HG03457 (cell line): ENCODE data around the gene GPER1.

Experiments used
- ATAC-seq: cut with Tn5 transposase; IDR thresholded peaks from one replicate; pipeline ENCODE4 v1.9.1; 2021; ENCODE audit warnings: moderate number of reproducible peaks; ENCODE audit not compliant: unreplicated experiment

Gene GPER1

DNA sequence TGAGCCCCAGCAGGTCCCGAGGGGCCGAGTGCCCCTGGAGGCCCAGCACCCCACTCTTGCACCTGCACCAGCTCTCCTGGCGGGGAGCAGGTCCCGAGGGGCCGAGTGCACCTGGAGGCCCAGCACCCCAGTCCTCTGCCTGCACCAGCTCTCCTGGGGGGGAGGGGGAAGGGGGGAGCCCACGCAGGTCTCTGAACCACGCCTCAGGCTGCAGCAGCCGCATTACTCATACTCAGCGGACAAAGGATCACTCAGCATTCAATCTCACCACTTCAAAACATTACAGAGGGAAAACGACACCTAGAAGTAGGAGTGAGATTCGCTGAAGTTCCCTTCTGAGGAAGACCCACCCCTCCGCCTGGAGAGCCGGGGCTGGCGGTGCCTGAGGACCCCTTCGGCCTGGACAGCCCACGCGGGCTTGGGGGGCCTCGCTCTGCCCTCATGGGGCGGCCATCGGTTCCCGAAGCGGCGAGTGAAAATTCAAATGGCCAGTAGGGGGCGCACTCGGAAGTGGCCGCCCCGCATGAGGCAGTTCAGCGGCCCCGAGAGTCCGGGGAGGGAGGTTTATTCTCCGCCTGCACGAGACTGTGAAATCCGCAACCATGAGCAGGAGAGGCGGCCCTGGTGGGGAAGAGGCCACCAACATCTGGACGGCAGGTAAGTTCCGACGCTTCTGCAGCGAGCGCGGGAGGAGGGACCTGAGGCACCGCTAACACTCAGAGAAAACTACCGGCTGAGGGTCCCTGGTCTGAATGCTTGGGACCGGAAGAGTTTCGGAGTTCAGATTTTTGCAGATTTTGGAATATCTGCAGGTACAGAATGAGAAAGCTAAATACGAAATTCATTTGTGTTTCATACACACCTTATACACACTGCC lies 1.1 kb upstream of the GPER1 start:
- ATAC-seq = no peak

DNA sequence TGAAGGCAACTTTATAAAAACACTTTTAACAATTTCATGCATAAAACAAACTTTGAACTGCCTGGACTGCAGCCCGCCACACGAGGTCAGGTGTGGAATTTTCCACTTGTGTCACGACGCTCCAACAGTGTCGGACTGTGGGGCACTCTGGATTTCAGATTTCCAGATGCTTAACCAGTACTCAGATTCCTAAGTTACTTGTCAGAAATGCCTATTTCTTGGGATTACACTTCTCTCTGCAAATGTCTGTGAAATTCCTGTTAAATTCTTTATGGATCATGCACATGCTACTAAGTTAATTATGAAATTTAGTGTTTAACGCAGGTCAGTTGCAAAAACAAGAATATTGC lies 473 bp upstream of the GPER1 start:
- ATAC-seq = no peak

DNA sequence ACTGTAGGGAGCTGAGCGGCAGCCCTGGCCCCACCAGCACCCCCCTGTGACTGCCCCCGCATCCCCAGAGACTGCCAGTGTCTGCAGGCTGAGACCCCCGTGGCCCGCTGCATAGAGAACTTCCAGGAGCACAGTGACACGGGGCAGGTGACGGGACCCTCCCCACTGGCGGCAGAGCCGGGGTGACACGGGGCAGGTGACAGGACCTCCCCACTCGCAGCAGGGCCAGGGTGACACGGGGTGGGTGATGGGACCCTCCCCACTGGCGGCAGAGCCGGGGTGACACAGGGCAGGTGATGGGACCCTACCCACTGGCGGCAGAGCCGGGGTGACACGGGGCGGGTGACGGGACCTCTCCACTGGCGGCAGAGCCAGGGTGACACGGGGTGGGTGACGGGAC lies 2.3 kb downstream of the GPER1 start:
- ATAC-seq = no peak

DNA sequence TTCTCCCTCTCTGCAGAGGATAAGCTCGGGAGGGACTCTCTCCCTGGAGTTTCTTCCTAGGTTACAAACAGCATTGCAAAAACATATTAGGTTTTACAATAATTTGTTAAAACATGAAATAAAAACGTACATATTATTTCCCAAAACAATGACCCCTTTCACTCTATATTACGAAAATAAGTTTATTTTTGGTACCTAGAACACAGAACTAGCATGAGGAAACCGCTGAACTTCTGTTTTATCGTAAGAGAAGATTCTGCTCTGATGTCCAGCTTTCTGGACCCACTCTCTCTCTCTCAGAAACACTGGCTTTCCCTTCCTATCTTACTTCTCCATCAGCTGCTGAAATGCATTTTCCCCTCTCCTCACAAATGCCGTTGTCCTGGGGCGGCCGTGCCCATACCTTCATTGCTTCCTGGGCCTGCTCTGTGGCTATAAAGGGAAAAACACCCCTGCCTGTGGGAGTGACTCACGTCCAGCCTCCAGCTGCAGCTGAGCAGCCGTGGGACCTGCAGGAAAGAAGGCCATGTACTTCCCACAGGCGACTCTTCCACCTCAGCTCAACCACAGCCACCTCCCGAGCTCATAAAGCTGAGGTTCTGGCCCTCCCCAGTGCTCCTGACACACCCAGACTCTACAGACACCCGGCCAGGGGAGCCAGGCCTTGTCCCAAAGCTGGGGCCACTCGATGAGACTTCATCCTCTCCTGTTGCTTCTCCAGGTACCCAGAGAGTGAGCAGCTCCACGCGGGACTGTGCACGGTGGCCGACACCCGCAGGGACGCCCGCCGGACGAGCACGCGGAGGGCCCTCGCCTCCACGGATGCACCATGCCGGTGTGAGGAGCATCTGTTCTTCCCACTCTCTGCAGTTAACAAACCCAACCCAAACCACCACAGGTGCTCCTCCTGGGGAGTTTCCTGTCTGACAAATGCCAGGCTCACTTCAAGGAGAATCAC lies 3.1 kb downstream of the GPER1 start:
- no peak for ATAC-seq

DNA sequence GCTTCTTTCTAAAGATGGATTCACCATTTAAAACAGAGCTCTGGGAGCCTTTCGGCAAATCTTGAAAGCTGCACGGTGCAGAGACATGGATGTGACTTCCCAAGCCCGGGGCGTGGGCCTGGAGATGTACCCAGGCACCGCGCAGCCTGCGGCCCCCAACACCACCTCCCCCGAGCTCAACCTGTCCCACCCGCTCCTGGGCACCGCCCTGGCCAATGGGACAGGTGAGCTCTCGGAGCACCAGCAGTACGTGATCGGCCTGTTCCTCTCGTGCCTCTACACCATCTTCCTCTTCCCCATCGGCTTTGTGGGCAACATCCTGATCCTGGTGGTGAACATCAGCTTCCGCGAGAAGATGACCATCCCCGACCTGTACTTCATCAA lies 3.7 kb downstream of the GPER1 start:
- no peak for ATAC-seq

DNA sequence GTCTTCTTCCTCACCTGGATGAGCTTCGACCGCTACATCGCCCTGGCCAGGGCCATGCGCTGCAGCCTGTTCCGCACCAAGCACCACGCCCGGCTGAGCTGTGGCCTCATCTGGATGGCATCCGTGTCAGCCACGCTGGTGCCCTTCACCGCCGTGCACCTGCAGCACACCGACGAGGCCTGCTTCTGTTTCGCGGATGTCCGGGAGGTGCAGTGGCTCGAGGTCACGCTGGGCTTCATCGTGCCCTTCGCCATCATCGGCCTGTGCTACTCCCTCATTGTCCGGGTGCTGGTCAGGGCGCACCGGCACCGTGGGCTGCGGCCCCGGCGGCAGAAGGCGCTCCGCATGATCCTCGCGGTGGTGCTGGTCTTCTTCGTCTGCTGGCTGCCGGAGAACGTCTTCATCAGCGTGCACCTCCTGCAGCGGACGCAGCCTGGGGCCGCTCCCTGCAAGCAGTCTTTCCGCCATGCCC lies 4.3 kb downstream of the GPER1 start:
- ATAC-seq = no peak

DNA sequence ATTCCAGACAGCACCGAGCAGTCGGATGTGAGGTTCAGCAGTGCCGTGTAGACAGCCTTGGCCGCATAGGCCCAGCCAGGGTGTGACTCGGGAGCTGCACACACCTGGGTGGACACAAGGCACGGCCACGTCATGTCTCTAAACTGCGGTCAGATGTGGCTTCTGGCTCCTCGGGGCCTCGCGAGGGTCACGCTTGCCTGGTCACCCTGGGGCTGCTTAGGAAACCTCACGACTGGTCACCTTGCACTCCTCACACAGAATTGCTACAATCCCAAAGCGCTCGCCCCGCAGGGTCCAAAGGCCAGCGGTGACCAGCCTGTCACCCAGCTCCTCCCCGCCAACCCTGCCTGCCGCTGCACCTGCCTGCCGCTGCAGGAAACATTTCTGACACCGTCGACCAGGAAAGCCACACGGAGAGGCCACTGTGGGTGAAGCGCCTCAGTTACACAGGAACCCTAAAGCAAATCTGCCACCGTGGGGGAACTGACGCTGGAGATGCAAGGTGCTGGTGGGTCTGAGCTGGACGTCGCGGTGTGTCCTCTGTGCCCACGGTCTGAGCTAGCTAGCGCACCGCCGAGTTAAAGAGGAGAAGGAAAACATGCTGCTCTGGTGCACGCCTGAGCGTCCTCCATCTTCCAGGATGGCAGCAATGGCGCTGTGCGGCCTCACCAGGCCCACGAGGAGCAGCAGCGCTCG lies 5.0 kb downstream of the GPER1 start:
- no peak for ATAC-seq

DNA sequence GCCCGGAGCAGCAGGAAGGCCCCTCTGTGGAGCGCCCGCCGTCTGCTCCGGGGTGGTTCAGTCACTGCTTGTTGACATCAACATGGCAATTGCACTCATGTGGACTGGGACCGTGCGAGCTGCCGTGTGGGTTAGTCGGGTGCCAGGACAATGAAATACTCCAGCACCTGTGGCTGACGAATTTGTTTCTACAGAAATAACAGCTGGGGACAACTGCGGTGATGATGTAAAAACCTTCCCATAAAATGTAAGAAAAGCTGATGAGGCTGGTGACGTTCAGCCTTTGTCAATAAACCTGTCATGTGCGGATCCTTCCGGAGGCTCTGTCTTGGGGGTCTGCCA lies 5.6 kb downstream of the GPER1 start:
- ATAC-seq = no peak

DNA sequence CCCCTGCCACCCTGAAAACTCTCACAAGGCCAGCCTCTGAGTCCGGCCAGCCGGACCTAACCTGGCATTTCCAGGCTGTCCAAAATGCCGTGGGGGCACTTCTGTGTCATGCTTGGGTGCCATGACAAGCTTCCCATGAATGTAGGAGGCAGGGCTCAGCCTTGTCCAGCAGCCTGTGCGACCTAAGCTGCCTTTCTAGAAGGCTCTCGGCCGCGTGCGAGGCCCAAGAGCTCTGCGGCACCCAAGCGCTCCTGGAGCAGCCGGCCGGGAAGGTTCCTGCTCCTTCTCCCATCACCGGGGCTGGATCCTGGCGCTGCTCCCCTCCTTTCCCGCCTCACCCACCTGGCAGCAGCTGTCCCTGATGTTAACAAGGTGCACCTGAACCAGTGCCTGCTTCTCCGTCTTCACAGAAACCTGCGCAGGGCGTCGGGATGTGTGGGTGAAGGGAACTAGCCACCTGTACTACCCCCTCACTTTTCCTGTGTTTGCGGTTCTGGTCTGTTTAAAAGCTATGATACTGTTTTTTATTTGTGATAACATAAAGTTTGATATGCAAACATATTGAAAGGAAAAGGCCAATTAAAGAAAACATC lies 6.1 kb downstream of the GPER1 start:
- no peak for ATAC-seq

DNA sequence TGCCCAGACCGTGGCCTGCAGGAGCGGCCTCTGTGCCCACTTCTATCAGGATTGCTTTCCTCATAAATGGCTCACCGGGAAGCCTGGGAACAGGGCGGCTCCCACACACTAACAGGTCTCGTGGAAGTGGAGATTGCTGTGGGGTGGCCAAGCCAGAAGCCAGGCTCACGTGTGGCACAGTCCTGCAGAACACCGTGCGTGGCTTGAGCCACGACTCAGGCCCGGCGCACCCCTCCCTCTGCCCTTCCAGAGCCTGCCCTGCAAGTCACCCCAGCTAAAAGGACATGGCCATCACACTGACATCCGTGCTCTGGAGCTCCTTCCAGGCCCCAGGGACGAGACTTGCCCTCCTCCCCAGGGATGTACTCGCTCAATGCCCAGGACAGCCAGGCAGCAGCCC lies 7.0 kb downstream of the GPER1 start:
- no peak for ATAC-seq

DNA sequence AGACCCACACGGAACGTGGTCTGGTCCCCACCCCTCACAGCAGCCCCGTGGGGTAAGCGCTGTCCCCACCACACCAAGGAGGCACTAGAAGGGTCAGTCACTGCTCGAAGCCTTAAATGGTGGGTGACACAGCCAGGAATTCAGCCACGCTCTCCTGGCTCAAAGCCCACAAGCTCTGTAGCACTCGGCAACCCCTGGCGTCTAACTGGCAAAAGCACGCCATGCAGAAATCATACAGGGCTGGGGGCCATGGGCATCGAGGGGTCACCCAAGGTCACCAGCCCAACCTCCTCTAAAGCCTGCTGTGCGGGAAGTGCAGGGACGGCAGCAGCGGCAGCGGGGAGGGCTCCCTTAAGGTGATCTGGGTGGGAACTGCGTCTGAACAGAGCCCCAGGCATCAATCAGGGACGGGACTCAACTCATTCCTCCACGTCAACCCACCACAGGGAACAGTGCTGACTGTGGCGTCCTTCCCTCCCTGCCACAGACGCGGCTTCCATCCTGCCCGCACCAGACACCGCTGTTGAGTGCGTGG lies 7.8 kb downstream of the GPER1 start:
- ATAC-seq = no peak

DNA sequence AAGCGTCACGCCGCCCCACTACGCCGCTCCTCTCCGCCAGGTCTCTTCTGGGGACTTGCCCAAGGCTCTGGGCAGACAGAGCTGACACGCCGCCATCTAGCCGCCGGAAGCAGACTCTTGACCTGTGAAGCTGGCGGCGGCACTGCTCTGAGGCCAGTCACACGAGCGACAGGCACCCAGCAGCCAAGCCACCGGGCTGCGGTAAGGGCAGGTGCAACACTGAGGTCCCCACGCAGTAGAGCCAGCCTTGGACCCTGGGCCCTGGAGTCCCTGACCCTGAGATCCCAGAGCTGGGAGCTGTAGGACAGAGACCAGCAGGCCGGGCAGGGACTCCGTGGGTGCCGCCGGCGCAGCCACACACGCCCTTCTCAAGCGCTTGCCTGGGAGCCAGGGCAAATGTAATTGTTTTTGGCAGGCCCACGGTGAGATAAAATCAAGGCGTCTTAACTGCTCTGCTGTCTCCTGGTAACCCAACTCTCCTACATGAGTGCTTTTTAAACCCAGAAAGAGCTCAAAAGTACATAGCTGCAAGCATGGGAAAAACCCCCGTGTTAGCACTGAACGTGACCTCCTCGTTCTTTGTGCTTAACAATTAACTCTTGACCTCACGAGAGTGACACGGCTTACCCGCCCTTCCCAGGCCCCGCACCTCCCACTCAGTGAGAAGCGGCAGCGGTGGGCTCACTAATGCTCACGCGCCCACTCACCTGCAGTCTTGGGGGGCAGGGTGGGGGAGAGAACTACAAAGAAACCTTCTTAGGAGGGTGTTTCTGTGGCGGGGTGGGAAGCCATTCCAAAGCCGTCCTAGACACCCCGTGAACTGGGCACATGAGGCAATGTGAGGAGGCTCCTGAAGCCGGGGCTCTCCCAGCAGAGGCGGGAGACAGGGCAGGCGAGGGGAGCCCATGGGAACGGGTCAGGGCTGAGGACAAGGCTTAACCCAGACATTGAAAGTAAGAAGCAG lies 8.5 kb downstream of the GPER1 start:
- ATAC-seq = no peak

DNA sequence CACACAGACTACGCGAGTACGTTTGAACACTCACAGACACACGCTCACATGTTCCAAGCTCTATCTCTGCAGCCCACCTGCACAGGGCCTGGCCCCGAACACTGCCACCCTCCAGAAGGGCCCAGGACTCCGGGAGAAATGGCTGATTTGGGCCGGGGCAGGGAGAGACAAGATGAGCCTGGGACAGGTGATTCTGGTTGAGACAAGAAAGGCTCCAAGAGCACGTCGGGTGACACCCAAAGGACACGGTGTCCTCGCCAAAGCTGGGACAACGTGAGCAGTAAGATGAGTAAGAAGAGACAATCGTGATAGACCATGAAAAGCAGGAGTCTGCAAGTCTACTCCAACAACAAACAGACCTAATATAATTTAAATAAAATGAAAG lies 9.2 kb downstream of the GPER1 start:
- no peak for ATAC-seq

DNA sequence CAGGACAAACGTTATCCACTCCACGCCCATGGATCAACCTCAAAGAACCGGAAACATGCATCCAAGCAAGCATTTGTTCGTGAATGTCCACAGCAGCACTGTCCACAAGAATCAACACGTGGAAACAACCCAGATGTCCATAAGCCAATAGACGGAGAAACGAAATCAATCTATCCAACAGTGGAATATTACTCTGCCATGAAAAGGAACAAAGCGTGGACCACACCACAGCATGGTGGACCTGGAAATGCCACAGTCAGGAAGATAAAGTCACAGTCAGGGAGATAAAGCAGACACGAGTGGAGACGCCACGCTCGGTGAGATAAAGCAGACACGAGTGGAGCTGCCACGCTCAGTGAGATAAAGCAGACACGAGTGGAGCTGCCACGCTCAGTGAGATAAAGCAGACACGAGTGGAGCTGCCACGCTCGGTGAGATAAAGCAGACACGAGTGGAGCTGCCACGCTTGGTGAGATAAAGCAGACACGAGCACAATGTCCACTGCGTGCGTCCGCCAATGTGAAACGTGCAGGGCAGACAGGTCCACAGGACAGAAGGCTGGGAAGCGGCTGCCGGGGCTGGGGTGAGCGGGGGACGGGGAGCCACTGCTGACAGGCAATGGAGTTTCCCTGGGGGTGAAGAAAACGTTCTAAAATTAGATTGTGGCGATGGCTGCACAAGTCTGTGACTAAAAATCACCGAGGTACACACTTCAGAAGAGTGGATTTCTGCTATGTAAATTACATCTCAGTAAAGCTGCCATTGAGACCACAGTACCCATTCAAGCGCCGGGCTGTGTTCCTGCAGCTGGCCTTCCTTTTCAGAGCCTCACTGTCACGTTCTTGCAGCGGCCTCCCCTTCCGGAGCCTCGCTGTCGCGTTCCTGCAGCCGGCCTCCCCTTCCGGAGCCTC lies 10.6 kb downstream of the GPER1 start:
- no peak for ATAC-seq

DNA sequence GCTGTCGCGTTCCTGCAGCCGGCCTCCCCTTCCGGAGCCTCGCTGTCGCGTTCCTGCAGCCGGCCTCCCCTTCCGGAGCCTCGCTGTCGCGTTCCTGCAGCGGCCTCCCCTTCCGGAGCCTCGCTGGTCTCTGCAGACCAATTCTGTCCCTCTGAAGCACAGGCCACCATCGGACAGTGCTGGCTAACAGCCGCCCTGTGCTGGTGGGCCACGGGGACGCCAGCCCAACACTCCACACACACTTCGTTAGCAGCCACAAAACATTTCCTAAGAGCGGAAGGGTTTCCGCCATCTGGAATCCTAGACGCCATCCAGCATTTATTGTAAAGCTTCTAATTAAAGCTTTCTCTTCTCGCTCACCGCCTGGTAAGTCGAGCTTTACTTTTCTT lies 11.2 kb downstream of the GPER1 start:
- no peak for ATAC-seq

DNA sequence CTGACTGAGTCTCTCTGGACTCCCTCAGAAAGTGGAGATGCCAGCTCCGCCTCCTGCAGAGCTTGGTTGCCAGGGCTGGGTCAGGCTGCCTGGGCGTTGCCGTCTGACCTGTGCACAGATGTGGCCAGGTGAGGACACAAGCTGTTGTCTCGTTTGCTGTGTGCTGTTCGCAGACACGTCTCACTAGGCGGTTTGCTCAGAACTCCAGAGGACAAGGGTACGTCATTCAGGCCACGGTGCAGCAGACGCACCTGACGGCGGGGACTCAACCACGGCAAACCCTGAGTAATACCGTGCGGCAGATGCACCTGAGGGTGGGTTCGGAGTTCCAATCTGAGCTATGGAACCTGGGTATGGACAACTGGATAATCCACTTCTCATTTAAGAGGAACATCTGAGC lies 11.7 kb downstream of the GPER1 start:
- no peak for ATAC-seq

DNA sequence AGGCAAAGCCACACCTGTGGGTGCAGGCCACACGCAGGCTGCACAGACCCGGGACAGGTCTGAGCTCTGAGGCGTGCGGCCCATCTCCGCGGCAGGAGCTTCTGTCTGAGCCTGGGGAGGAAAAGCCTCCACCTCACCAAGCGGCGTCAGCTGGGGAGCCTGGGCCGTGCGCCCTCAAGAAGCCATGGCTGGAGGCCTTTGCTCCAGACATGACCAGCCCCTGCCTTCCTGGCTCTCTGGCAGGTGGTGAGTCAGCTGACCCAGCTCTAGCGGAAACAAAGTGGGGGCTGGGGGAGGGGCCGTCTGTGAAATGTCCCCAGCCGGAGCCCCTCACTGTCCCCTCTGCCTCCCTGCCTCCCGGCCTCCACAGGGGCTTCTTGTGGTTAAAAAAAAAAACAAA lies 12.5 kb downstream of the GPER1 start:
- no peak for ATAC-seq

DNA sequence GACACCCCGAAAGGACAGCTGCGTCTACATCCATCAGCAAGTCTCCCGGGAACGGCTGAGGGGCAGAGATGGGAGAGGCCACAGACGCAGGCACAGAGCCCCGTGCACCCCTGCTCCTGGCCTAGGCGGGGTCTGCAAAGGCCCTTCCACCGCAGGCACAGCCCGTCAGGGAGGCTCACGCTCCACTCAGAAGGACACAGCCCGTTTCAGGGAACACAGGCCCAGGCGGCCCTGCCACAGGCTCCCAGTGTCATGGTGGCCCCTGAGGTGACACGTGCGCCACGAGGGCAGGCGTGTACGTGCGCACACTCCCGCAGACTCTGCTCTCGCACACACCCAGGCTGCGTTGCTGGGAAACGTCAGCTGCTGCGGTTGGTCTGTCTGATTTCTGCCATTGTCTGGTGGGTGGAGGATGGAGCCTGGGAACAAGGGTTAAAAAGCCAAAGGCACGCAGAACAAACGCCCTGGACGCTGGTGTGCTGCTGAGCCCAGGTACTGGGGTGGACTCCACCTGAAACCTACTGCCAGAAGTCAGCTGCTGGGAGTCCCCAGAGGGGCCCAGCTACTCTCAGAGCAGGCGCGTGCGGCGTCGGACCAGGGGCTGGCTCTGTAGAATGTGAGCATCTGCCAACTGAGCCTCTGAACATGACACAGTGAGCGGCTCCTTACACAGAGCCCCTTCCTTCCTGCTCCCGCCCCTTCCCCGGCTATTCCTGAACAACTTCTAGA lies 13.1 kb downstream of the GPER1 start:
- ATAC-seq = no peak
